ENCODE data around the gene AK4. TPM values are rescaled to one million over a fixed set of nuclear protein-coding genes. Genes with fewer than 3 reads are reported as not detected.

AK4 gene
- total RNA-seq (2022; extraction: Qiagen RNA extraction) = 29.1 to 32.7 TPM (median 31.3 TPM) in 5 replicates

DNA sequence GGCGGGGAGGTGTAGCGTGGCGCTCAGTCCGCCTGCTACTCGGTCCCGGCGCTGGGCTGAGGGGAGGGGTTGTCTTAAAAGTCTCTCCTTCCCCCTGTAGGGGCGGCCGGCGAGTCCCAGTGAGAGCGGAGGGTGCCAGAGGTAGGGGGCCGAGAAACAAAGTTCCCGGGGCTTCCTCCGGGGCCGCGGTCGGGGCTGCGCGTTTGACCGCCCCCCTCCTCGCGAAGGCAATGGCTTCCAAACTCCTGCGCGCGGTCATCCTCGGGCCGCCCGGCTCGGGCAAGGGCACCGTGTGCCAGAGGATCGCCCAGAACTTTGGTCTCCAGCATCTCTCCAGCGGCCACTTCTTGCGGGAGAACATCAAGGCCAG, at the start of gene AK4:
TSS of gene AK4 (plus strand) at position 26 of the 370 bp plus-strand sequence. CDS start at position 231, 205 bp downstream.

Other genes with a start within 250 kb of the AK4 start
- gene JAK1, start 181.7 kb upstream of the AK4 start, total RNA-seq (2022; extraction: Qiagen RNA extraction) = 154 to 229 TPM (median 186 TPM) in 5 replicates
- 5.4 to 9.2 TPM (median 7.2 TPM) in 5 replicates for gene DNAJC6, start 161.3 kb downstream of the AK4 start, total RNA-seq (2022; extraction: Qiagen RNA extraction)